ENCODE data around the gene ATP1B4.
A peak's percentile ranks its signal among the peaks of the same experiment; 100 is the strongest.

Gene ATP1B4

DNA sequence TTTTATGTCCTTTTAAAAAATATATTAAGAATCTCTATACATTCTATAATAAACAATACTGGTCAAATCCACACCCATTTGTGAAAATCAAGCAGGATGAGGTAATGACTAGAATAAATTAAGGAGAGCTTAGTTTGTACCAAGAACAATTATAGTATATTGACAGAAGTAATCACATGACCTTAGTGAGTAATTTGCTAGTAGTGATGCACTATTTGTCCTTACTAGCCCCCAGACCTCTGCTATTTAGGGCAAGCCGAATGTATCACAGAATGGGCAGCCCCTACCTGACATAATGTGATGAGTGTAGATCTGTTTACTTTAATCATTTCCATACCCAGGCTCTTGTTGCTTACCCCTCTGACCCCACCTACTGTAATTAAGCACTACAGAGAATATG is 15.8 kb downstream of the ATP1B4 start:
- H3K27ac ChIP-seq = no peak overlapping the region
- TF ChIP-seq, protein P1, sequence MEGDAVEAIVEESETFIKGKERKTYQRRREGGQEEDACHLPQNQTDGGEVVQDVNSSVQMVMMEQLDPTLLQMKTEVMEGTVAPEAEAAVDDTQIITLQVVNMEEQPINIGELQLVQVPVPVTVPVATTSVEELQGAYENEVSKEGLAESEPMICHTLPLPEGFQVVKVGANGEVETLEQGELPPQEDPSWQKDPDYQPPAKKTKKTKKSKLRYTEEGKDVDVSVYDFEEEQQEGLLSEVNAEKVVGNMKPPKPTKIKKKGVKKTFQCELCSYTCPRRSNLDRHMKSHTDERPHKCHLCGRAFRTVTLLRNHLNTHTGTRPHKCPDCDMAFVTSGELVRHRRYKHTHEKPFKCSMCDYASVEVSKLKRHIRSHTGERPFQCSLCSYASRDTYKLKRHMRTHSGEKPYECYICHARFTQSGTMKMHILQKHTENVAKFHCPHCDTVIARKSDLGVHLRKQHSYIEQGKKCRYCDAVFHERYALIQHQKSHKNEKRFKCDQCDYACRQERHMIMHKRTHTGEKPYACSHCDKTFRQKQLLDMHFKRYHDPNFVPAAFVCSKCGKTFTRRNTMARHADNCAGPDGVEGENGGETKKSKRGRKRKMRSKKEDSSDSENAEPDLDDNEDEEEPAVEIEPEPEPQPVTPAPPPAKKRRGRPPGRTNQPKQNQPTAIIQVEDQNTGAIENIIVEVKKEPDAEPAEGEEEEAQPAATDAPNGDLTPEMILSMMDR (conservative IDR thresholded peaks at IDR 0.05) = no peak
- no peak for TF ChIP-seq ZFX (IDR thresholded peaks at IDR 0.05)

DNA sequence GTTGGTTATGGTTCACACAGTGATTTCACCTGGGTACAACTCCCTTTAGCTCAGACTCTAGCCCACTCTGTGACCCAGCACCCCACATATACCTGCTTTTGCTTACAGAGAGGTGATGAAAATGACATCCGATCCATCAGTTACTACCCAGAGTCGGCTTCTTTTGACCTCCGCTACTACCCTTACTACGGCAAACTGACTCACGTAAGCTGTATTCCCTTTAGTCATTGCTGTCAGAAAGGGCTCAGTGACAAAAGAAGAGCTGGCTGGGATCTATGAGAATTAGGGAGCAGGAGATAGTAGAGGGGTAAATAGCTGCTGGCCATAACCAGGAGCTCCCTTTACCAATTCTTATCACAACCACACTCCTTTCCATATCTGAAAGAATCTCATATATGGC is 16.7 kb downstream of the ATP1B4 start:
- H3K27ac ChIP-seq = no peak overlapping the region
- no peak for TF ChIP-seq ZFX (IDR thresholded peaks at IDR 0.05)
- TF ChIP-seq, protein P1 (conservative IDR thresholded peaks at IDR 0.05) = no peak

DNA sequence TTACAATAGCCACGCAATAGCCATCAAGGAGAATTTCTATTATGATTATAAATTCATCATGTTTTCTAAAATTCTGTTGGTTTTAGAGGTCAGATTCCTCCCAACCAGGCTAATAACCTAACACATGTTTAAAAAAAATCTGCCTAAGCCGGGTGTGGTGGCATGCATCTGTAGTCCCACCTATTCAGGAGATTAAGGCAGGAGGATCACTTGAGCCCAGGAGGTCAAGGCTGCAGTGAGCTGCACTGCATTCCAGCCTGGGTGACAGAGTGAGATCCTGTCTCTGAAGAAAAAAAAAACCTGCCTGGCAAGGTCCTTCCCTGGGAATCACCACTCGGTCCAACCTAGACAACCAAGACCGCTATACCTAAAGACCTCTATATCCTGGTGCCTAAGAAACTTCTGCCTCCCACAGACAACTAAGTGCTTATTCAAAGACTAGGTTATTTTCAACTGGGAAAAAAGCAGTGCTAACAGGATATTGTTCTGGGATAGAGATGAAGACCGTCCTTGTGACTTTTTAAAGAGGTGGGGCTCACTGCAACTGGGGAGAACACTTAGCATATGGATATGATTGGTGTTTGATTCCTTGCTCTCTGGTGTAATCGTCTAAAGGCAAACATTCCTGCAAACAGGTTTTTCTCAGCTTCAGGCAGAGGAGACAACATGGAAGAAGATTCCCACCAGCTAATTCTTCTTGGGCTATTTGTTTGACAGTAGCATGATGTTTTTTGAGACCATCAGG is 18.2 kb downstream of the ATP1B4 start:
- no peak overlapping the region; the same call in 1 of the 2 replicates for H3K27ac ChIP-seq
- no peak for TF ChIP-seq ZFX (IDR thresholded peaks at IDR 0.05)
- TF ChIP-seq, protein P1 (conservative IDR thresholded peaks at IDR 0.05) = no peak

DNA sequence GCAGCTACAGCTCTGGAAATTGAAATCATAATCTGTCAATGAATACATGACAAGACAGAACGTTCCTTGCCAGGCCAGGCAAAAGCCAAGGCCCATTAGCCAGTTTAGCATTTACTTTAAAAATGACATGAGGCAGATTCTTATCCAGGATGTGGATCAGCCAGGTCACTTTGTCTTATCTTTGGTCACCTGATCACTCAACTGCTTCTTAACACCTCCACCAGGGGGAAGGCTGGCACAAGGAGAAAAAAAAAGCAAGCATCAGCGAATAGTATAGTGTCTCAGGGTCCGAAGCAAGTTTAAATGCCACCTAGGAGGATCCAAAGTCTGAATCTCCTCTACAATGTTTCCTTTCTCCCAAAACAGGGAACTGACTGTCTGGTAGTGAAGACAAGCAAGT is 18.8 kb downstream of the ATP1B4 start:
- TF ChIP-seq, protein P1 (conservative IDR thresholded peaks at IDR 0.05) = peak; percentile 62
- no peak for TF ChIP-seq ZFX (IDR thresholded peaks at IDR 0.05)
- H3K27ac ChIP-seq = no peak overlapping the region; the same call in 1 of the 2 replicates

DNA sequence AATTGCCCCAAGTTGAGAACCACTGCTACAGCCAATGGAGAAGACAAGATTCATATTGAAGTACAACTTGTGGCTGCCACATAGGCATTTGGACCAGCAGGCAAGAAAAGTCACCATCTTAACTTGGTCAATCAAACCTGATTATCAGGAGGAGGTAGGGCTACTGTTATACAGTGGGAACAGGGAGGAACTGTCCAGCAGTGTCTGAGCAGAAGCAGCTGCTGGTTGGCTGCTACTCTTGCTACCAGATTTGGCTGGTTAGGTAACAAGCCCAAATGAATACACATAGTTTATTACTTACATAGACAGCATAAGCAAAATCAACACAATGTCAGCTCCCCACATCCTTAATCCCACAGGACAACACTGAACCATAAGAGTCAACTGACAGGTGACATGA is 39.4 kb downstream of the ATP1B4 start:
- no peak for TF ChIP-seq ZFX (IDR thresholded peaks at IDR 0.05)
- TF ChIP-seq, protein P1 (conservative IDR thresholded peaks at IDR 0.05) = no peak
- H3K27ac ChIP-seq = no peak overlapping the region

DNA sequence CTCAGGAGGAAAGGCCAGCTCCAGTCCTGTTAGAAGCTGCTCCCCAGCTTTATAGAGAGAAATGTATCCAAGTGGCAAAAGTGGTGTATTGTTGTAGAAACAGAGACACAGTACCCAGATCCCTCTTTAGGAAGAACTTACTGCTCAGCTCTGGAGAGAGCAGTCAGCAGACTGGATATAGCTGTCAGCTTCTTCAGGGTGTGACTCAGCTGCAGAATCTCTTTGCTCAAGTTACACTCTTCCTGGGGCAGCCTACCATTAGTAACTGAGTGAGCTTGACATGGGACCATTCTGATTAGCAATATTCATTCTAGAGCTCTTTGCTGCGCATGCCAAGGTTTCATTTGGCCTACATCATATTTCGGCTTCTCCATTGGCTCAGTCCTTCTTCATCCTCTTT is 40.5 kb downstream of the ATP1B4 start:
- H3K27ac ChIP-seq = no peak overlapping the region
- TF ChIP-seq, protein P1 (conservative IDR thresholded peaks at IDR 0.05) = no peak
- no peak for TF ChIP-seq ZFX (IDR thresholded peaks at IDR 0.05)

DNA sequence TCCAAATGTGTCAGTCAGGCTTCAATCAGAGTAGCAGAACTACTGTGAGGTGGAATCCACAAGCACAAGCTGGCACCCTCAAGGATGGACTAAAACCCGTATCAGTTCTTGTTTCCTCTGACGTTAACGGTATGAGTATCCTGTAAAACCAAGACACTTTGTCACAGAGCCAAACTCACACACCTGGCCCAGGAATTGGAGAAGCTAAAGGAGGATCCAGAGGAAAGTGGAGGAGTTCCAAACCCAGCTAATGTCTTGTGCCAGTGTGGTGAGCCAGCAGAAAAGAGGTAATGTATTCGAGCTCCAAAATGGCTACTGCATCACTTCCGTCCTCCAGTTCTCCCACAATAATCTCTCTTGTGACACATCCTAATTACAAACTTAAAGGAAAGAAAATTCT is 44.7 kb downstream of the ATP1B4 start:
- no peak overlapping the region for H3K27ac ChIP-seq
- TF ChIP-seq, protein P1 (conservative IDR thresholded peaks at IDR 0.05) = no peak
- no peak for TF ChIP-seq ZFX (IDR thresholded peaks at IDR 0.05)
